Caco-2 (cell line): ENCODE measurements around the gene PTCD1. TPM values are rescaled to one million over a fixed set of nuclear protein-coding genes. Genes with fewer than 3 reads are reported as not detected.

Experiments
- BruUV-seq: library from RNA; stranded (reverse); fragments of 400-500 nt; replicated peaks from 2 replicates; lab custom pipeline; 2021; lab: Mats Ljungman, UMichigan
- CTCF ChIA-PET: fragments of 300-600 bp; sonication (Branson Sonifier 250); formaldehyde crosslinking; loops from one replicate; lab custom pipeline; 2022; ENCODE audit warnings: antibody characterized with exemption; lab: Charles Lee
- POLR2A ChIA-PET: fragments of 300-600 bp; sonication (Branson Sonifier 250); formaldehyde crosslinking; loops from one replicate; lab custom pipeline; 2022; ENCODE audit warnings: antibody characterized with exemption; lab: Charles Lee
- DNase-seq, 2 experiments: peaks; one replicate each; pipeline versions ENCODE4 v3.0.0 to v3.0.0-alpha.2; 2020 to 2022
- H3K27me3 ChIP-seq: replicated peaks from 2 replicates; pipeline ENCODE4 v1.6.0; 2011; ENCODE audit warnings: low read length; ENCODE audit not compliant: control insufficient read depth, insufficient read depth
- H3K36me3 ChIP-seq: 2 replicates; pipeline ENCODE4 v1.5.1; 2011; ENCODE audit warnings: low read length; ENCODE audit not compliant: control insufficient read depth, insufficient read depth
- H3K4me1 ChIP-seq: fragments of 250-450 bp; sonication (Bioruptor Pico); 2 replicates; pipeline ENCODE4 v1.5.1; 2020; ENCODE audit warnings: mild to moderate bottlenecking
- H3K4me3 ChIP-seq: 2 replicates; pipeline ENCODE4 v1.5.1; 2011; ENCODE audit warnings: low read depth, mild to moderate bottlenecking, control low read depth, low read length
- H3K9me3 ChIP-seq: fragments of 250-450 bp; sonication (Bioruptor Pico); 2 replicates; pipeline ENCODE4 v1.5.1; 2020; ENCODE audit warnings: mild to moderate bottlenecking, moderate library complexity
- H3K27ac Mint-ChIP-seq: one replicate; pipeline ENCODE4 v1.8.0; 2022; ENCODE audit warnings: mixed read lengths; ENCODE audit not compliant: unreplicated experiment
- H3K27me3 Mint-ChIP-seq: one replicate; pipeline ENCODE4 v1.8.0; 2022; ENCODE audit warnings: mixed read lengths; ENCODE audit not compliant: insufficient read depth, unreplicated experiment
- H3K36me3 Mint-ChIP-seq: one replicate; pipeline ENCODE4 v1.8.0; 2022; ENCODE audit warnings: mild to moderate bottlenecking, mixed read lengths; ENCODE audit not compliant: insufficient read depth, unreplicated experiment
- H3K4me1 Mint-ChIP-seq: one replicate; pipeline ENCODE4 v1.8.0; 2022; ENCODE audit warnings: low read depth, mixed read lengths; ENCODE audit not compliant: unreplicated experiment
- H3K4me3 Mint-ChIP-seq: one replicate; pipeline ENCODE4 v1.8.0; 2022; ENCODE audit warnings: mild to moderate bottlenecking, moderate library complexity, mixed read lengths; ENCODE audit not compliant: unreplicated experiment
- H3K9me3 Mint-ChIP-seq: one replicate; pipeline ENCODE4 v1.8.0; 2022; ENCODE audit warnings: mixed read lengths; ENCODE audit not compliant: unreplicated experiment
- CTCF ChIP-seq, 2 experiments: fragments of 200-600 bp in 1 of 2; IDR thresholded peaks; 1 replicate in 1 of 2; 2 replicates in 1 of 2; pipeline versions ENCODE4 v1.5.1 to v1.8.0; 2011 to 2022; ENCODE audit warnings: antibody characterized with exemption in 1 of 2, control low read depth in 1 of 2, inconsistent platforms in 1 of 2, low read depth in 1 of 2, low read length in 1 of 2, mild to moderate bottlenecking in 1 of 2, moderate library complexity in 1 of 2; ENCODE audit not compliant: insufficient read depth in 1 of 2, severe bottlenecking in 1 of 2, unreplicated experiment in 1 of 2
- intact Hi-C: fragments of 100-400 bp; cut with micrococcal nuclease; formaldehyde crosslinking; loops from one replicate; pipeline ENCODE4 v1.10.0; 2022; ENCODE audit not compliant: unreplicated experiment
- total RNA-seq: library from RNA; stranded (reverse); gene quantifications from 2 replicates; pipeline ENCODE4 v1.2.3, GENCODE V29; 2022

The PTCD1 gene
- total RNA-seq, 1 experiment from 2014 or later: 59.6 TPM

DNA sequence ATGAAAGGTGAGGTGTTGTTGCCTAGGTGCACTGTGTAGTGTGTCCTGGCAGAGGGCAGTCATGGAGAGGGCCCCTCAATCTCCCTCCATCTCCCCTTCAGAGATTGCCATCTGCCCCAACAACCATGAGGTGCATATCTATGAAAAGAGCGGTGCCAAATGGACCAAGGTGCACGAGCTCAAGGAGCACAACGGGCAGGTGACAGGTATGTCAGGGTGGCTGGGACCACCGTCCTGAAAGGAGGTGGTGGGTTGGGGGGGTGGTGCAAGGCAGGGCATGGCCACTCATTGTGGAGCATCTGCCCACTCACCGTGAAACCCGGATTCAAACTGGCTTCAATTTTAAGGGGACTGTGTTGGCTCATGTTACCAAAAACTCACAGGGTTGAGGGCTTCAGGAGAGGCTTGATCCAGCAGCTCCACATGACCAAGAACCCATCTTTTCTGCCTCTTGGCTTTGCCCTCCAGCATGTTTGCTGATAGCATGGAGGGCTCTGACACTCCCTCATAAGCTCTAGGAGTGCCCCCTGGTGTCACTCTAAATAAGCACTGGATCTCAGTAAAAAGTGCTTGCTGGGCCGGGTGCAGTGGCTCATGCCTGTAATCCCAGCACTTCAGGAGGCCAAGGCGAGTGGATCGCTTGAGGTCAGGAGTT lies 51.9 kb downstream of the PTCD1 start:
- peak; percentile 31 to 37 for TF ChIP-seq CTCF (IDR thresholded peaks at IDR 0.05; ENCODE audit: insufficient read depth in 1 of 2, low read depth in 1 of 2, low read length in 1 of 2, severe bottlenecking in 1 of 2, unreplicated experiment in 1 of 2)
- no peaks in the 10 kb centered on the region for H3K4me1 Mint-ChIP-seq
- POLR2A ChIA-PET: no interaction called here
- H3K36me3 ChIP-seq: peaks cover 4% of the 10 kb centered on the region
- H3K9me3 ChIP-seq: no peaks in the 10 kb centered on the region
- intact Hi-C loops: loop anchor here (5.0 kb wide), 1 partner anchor 59 kb away; the partner anchor contains the start of gene ARPC1A
- no peak overlapping the region for H3K4me3 ChIP-seq
- CTCF ChIA-PET: no interaction called here
- BruUV-seq: no TSS peak
- H3K27ac Mint-ChIP-seq: no peak overlapping the region
- no peaks in the 10 kb centered on the region for H3K9me3 Mint-ChIP-seq
- no peaks in the 10 kb centered on the region for H3K27me3 Mint-ChIP-seq
- no peaks in the 10 kb centered on the region for H3K27me3 ChIP-seq
- no peaks in the 10 kb centered on the region for H3K4me1 ChIP-seq
- no peak overlapping the region for H3K4me3 Mint-ChIP-seq
- H3K36me3 Mint-ChIP-seq: peaks cover 85% of the 10 kb centered on the region
- peak in 1 of 2 experiments; percentile 43 for DNase-seq

DNA sequence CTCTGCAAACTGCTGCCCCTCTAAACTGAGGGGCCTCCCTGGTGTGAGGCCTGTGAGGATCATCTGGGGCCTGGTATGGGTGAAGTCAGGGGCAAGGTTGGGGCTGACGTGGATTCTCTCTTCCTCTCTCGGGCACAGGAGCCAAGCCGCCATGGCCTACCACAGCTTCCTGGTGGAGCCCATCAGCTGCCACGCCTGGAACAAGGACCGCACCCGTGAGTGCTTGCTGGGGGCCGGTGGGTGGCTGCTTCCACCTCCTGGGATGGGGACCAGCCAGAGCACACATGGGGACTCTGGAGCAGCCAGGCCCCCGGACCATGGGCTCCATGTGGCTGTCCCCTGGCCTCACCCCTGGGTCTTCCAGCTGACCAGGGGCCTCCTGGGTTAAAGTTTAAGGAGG lies 53.0 kb downstream of the PTCD1 start:
- Histone ChIP-seq H3K9me3 (no peaks in the 10 kb centered on the region), H3K4me1 (no peaks in the 10 kb centered on the region; the same call in 1 of the 2 replicates), H3K36me3 (peaks cover 1% of the 10 kb centered on the region), H3K4me3 (no peak overlapping the region), H3K27me3 (no peaks in the 10 kb centered on the region)
- Mint-ChIP-seq H3K27ac (no peak overlapping the region), H3K27me3 (no peaks in the 10 kb centered on the region), H3K9me3 (no peaks in the 10 kb centered on the region), H3K36me3 (peaks cover 83% of the 10 kb centered on the region), H3K4me3 (no peak overlapping the region), H3K4me1 (no peaks in the 10 kb centered on the region)
- BruUV-seq: no TSS peak
- TF ChIP-seq CTCF (IDR thresholded peaks at IDR 0.05; ENCODE audit: insufficient read depth in 1 of 2, low read depth in 1 of 2, low read length in 1 of 2, severe bottlenecking in 1 of 2, unreplicated experiment in 1 of 2): no peak
- intact Hi-C loops: loop anchor here (5.0 kb wide), 1 partner anchor 58 kb away; the partner anchor contains the start of gene ARPC1A
- POLR2A ChIA-PET: no interaction called here
- CTCF ChIA-PET: no interaction called here
- no peak for DNase-seq

- BruUV-seq: no TSS peak
- peaks cover 3% of the 10 kb centered on the region; the same call in 1 of the 2 replicates for H3K4me1 ChIP-seq
- TF ChIP-seq CTCF (IDR thresholded peaks at IDR 0.05; ENCODE audit: insufficient read depth in 1 of 2, low read depth in 1 of 2, low read length in 1 of 2, severe bottlenecking in 1 of 2, unreplicated experiment in 1 of 2): no peak
- DNase-seq: no peak
- H3K36me3 Mint-ChIP-seq: peaks cover 83% of the 10 kb centered on the region
- H3K9me3 Mint-ChIP-seq: no peaks in the 10 kb centered on the region
- peak overlapping the region; percentile 32 for H3K27ac Mint-ChIP-seq
- H3K4me3 ChIP-seq: no peak overlapping the region
- H3K9me3 ChIP-seq: no peaks in the 10 kb centered on the region
- H3K4me1 Mint-ChIP-seq: no peaks in the 10 kb centered on the region
- ChIA-PET CTCF (no interaction called here), POLR2A (no interaction called here)
- H3K4me3 Mint-ChIP-seq: no peak overlapping the region
- H3K27me3 ChIP-seq: no peaks in the 10 kb centered on the region
- no peaks in the 10 kb centered on the region; the same call in 1 of the 2 replicates for H3K36me3 ChIP-seq
- no peaks in the 10 kb centered on the region for H3K27me3 Mint-ChIP-seq
- intact Hi-C loops: no loop called here
Observed at GRCh38 chr7:99384523-99384922, 54.1 kb downstream of the PTCD1 start.
